Neural progenitor cell (in vitro differentiated cells): Measurements from ENCODE around the gene ISM1.

Experiments
- EZH2 ChIP-seq: fragments of 200-600 bp; sonication (generic); IDR thresholded peaks from 2 replicates; pipeline ENCODE4 v1.6.1; 2017; ENCODE audit warnings: antibody characterized with exemption, mild to moderate bottlenecking, moderate library complexity
- EZH2phosphoT487 ChIP-seq: fragments of 200-600 bp; sonication (generic); IDR thresholded peaks from 2 replicates; pipeline ENCODE4 v1.6.1; 2017; ENCODE audit warnings: antibody characterized with exemption
- TF ChIP-seq, protein P1 (sequence below): fragments of 200-600 bp; sonication (generic); IDR thresholded peaks from 2 replicates; pipeline ENCODE4 v1.5.1; 2017; ENCODE audit warnings: antibody characterized with exemption, mild to moderate bottlenecking

DNA sequence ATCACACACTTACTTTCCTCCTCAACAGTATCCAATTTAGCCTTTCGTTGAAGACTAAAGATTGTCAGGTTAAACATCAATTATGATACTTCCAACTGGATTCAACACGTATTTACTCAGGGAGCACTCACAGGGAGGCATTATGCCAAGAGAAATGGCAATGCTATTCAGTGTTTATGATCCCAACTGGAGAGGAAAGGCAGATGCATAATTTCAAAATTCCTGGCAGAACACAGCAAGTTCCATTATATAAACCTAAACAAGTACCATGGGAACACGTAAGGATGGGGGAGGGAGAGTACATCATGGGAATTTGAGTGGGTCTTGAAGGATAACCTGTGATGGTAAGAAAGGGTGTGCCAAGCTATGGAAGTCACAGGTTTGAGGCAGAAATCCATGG, 112.7 kb downstream of the ISM1 start:
- TF ChIP-seq EZH2phosphoT487: no peak
- TF ChIP-seq, protein P1, sequence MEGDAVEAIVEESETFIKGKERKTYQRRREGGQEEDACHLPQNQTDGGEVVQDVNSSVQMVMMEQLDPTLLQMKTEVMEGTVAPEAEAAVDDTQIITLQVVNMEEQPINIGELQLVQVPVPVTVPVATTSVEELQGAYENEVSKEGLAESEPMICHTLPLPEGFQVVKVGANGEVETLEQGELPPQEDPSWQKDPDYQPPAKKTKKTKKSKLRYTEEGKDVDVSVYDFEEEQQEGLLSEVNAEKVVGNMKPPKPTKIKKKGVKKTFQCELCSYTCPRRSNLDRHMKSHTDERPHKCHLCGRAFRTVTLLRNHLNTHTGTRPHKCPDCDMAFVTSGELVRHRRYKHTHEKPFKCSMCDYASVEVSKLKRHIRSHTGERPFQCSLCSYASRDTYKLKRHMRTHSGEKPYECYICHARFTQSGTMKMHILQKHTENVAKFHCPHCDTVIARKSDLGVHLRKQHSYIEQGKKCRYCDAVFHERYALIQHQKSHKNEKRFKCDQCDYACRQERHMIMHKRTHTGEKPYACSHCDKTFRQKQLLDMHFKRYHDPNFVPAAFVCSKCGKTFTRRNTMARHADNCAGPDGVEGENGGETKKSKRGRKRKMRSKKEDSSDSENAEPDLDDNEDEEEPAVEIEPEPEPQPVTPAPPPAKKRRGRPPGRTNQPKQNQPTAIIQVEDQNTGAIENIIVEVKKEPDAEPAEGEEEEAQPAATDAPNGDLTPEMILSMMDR: no peak
- TF ChIP-seq EZH2: no peak
